K562 treated with DMSO at 1 percent for 48 hours (cell line): ENCODE data around the gene GPR108. TPM values are rescaled to one million over a fixed set of nuclear protein-coding genes. Genes with fewer than 3 reads are reported as not detected.

Experiments used
- total RNA-seq: library from RNA; unstranded; fragments of 300-600 nt; gene quantifications from 2 replicates; pipeline ENCODE4 v1.2.3, GENCODE V29; 2022; ENCODE audit warnings: low replicate concordance; ENCODE audit errors: extremely low read depth

The GPR108 gene
- not detected in 2 replicates for total RNA-seq

DNA sequence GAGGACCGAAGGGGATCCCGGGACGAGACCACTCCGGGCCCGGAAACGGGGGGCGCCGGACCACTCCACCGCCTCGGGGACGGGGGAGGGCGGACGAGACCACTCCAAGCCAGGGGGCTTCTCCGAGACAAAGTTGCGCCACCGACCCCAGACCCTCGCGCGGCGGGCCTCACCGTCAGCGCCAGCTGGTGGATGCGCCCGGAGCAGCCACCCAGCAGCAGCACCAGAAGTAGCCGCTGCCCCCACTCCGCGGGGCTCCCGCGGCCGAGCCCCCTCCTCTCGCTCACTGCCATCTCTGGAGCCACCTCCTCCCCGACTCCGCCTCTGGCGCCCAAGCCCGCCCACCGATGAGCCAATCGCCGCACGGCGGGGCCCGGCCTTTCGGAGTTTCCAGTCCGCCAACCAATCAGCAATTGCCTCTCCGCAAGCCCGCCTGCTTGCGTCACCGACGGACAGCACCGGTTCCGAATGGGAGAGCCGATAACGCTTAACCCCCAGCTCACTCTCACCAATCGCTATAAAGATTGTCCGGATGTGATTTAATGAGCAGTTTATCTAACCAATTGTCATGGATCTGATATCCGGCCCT, at the start of gene GPR108:
Gene GPR108, minus strand, starts transcription at position 297 of the 589 bp plus-strand sequence. Its CDS starts 4 bp downstream, at position 293.

DNA sequence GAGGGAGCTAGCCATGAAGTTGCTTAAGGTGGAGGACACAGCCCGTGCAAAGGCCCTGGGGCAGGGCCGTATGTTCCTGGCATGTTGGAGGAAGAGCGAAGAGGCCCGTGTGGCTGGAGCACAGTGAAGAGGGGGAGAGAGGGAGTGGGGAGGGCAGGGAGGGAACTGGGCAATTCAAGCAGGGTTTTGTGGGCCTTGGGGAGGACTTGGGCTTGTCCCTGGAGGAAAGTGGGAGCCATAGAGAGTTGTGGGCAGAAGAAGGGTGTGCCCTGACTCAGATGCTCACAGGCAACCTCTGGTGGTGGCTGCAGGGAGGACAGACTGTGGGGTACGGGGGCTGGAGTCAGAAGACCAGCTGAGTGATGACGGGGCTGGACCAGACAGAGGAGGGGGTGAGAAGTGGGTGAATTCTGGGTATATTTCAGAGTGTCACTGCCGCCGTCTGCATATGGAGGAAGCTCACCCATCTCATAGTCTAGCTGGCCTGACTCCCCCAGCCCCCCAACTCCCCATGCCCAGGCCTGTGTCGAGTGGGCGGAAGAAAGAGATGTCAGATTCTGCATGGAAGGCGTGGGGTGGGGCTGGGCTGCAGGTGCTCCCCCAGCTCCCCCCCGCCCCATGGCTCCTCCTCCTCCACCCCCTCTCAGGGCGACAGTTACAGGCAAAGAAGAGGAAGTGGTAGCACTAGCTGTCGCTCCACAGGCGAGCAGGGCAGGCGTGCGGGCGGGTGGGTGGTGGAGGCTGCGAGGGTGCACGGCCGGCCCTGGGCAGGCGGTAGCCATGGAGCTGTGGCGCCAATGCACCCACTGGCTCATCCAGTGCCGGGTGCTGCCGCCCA, 34.9 kb upstream of the GPR108 start, which contains the start of gene VAV1:
Gene VAV1, plus strand, starts transcription at position 681 of the 838 bp plus-strand sequence. Its CDS starts 100 bp downstream, at position 781.

DNA sequence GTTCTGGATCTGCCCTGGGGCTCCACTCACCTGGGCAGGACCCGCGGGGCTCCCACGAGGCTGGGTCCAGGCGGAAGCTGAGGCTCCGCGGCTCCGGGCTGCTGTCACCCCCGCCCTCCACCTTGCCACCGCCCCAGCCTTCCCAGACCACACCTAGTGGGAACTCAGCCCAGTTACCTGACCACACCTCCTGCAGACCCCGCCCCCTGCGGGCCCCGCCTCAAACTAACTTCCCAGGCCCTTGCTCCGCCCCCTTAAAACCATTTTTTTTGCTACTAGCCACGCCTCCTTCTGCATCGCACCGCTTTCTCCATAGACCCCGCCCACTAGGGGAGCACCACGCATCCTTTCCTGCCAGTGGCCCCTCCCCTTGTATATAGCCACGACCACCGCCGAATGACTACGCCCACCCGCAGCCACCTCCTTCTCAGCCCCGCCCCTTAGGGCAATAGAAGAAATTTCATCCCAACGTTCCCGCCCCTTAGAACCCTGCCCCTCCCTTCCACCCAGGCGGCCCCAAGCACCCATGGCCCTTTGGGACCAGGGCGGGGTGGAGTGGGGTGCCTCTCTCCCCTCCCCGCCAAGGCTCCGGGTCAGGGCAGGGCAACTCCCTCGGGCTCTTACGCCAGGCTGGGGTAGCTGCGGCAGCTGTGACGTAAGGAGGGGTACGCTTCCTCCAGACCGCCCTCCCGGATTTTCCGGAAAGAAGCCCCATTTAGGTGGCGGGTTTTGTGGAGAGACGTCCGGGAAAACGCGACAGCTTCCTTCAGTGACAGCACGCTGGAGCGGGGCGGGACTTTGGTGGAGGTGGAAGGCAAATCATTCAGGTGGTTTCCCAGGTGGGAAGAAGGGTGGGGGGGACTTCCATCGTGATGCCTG, 30.2 kb upstream of the GPR108 start, which contains the start of gene SH2D3A:
Gene SH2D3A, minus strand, starts transcription at position 79 of the 879 bp plus-strand sequence. CDS start 3,687 bp downstream, outside the sequence.

DNA sequence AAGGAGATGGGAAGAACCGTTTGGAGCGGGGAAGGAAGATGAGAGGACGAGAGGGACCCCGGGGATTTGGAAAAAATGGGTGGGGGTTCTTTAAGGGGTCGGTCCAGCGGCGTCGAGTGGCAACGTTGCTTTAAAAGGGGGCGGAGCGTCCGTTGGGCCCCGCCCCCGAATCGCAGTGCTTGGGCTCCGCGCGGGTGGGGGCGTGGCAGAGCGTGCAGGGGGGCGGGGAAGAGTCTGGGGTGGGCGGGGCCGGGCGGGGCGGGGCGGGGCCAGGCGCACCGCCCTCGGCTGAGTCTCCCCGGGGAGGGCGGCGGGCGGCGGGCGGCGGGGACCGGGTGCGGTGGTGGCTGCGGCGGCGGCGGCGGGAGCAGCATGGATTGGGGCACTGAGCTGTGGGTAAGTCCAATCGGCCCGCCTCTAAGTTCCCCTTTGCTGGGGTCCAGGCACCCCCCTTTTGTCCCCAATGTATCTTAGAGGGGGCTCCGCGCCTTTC, 2.1 kb upstream of the GPR108 start, which contains the start of gene TRIP10:
Gene TRIP10, plus strand, starts transcription at position 291 of the 493 bp plus-strand sequence. Its CDS starts 82 bp downstream, at position 373.

DNA sequence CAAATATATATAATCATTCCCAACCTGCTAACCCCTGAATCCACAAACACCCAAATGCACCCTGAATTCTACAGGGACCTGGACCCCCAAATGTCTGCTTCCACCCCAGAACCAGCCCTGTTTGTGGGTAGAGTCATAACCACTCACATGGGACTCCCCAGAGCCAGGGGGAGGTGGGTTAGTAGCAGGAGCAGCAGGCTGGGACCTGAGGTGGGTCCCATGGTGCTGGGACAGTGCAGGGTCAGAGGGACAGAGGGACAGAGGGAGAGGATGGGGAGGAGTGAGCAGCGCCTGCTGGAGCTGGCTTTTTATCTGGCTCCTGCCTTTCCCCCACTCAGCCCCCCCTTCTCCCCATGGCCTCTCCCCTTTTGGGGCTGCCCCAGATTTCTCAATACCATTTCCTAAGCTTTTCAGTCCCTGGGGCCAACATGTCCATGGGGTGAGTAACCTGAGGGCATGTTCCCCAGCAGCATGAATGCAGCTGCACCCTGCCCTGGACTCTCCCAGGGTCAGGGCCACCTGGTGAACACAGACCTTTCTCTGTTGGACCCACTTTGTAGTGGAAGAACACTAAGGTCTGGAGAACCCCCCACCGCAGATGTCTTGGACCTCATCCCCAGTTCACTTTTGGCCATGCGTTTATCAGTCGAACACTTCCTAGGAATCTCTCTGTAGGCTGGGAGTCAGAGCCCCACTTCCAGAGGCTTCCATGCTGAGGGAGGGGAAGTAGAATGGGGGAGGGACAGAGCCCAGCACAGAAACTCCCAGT, 16.8 kb downstream of the GPR108 start, which contains the start of gene C3:
Gene C3, minus strand, starts transcription at position 282 of the 769 bp plus-strand sequence. Its CDS starts 61 bp downstream, at position 221.

Other genes starting within 250 kb of the GPR108 start
- not detected in 2 replicates for gene TUBB4A, start 235.3 kb downstream of the GPR108 start, total RNA-seq
- not detected in 2 replicates for gene TNFSF9, start 206.6 kb downstream of the GPR108 start, total RNA-seq
- gene CD70, start 146.4 kb downstream of the GPR108 start, total RNA-seq = not detected in 2 replicates
- not detected in 2 replicates for gene TNFSF14, start 67.4 kb downstream of the GPR108 start, total RNA-seq
- not detected in 2 replicates for gene C3, start 16.9 kb downstream of the GPR108 start, total RNA-seq
- not detected in 2 replicates for gene TRIP10, start 2.1 kb upstream of the GPR108 start, total RNA-seq
- gene SH2D3A, start 29.9 kb upstream of the GPR108 start, total RNA-seq = not detected in 2 replicates
- not detected in 2 replicates for gene VAV1, start 35.1 kb upstream of the GPR108 start, total RNA-seq
- not detected in 2 replicates for gene ADGRE1, start 150.0 kb upstream of the GPR108 start, total RNA-seq